ENCODE data around the gene NUP98. TPM values are rescaled to one million over a fixed set of nuclear protein-coding genes. Genes with fewer than 3 reads are reported as not detected.

Gene NUP98
- polyA plus RNA-seq, 1 of the 3 experiments (the other 2 are of a cell fraction), result 56.4 TPM

DNA sequence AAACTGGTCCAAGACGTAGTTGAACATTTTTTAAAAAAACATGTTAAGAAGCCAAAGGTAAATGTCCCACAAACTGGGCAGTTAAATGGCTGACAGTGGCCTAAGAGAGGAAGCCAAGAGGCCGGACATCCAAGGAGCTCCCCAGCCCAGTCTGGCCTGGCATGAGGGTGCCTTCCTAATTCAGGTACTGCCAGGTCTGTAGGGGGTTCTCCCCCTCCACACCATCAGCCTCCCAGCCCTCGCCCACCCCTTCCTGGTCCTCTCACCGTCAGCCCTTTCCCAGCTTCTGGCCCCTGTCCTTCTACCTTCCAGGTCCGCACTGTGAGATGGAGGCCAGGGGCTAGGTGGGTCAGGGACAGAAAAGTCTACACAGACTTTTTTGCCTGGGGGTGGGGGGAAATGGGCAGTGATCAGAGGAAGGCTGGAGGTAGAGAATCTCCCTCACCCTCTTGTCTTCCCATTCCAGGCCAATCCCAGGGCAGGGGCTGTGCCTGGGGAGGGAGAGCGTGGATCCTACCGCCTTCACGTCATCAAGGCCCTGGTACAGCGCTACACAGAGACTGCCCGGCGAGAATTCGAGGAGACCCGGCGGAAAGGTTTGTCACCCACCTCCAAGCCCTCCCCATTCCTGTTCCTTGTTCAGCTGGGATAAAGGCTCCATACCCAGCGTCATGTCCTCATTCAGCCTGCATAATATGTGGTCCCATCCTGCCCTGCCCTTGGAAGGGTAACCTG lies 161.5 kb downstream of the NUP98 start (continued):
- TF ChIP-seq, protein P1, sequence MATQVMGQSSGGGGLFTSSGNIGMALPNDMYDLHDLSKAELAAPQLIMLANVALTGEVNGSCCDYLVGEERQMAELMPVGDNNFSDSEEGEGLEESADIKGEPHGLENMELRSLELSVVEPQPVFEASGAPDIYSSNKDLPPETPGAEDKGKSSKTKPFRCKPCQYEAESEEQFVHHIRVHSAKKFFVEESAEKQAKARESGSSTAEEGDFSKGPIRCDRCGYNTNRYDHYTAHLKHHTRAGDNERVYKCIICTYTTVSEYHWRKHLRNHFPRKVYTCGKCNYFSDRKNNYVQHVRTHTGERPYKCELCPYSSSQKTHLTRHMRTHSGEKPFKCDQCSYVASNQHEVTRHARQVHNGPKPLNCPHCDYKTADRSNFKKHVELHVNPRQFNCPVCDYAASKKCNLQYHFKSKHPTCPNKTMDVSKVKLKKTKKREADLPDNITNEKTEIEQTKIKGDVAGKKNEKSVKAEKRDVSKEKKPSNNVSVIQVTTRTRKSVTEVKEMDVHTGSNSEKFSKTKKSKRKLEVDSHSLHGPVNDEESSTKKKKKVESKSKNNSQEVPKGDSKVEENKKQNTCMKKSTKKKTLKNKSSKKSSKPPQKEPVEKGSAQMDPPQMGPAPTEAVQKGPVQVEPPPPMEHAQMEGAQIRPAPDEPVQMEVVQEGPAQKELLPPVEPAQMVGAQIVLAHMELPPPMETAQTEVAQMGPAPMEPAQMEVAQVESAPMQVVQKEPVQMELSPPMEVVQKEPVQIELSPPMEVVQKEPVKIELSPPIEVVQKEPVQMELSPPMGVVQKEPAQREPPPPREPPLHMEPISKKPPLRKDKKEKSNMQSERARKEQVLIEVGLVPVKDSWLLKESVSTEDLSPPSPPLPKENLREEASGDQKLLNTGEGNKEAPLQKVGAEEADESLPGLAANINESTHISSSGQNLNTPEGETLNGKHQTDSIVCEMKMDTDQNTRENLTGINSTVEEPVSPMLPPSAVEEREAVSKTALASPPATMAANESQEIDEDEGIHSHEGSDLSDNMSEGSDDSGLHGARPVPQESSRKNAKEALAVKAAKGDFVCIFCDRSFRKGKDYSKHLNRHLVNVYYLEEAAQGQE (IDR thresholded peaks at IDR 0.05; ENCODE audit: low read depth, low read length), result no peak

DNA sequence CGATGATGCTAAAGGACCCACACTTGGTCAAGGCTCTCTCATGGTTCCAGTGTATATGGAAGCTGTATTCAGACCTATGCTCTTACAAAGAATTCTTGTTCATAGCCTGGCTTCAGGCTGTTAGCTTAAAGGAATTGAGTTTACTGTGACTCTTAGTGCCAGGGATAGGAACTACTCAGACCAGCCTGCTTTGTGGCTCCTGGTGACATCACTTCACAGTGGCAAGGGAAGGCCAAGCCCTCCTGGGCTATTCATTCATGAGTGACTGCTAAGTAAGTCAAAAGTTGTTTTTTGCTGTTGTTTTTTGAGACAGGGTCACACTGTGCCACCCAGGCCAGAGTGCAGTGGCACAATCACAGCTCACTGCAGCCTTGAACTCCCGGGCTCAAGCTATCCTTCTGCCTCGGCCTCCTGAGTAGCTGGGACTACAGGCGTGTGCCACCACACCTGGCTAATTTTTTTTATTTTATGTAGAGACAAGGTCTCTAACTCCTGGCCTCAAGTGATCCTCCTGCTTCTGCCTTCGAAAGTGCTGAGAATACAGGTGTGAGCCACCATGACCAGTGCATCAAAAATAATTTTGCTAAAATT lies 165.2 kb downstream of the NUP98 start:
- POLR2A ChIA-PET, result no interaction called here
- no peak for DNase-seq
- Histone ChIP-seq H2AFZ (ENCODE audit: low read depth) (no peak overlapping the region), H4K20me1 (ENCODE audit: insufficient read depth) (no peaks in the 10 kb centered on the region), H3K79me2 (ENCODE audit: insufficient read depth) (no peaks in the 10 kb centered on the region), H3K4me2 (no peak overlapping the region), H3K4me3 (ENCODE audit: low read depth in 2 of 2, low read length in 1 of 2) (no peak overlapping the region), H3K9me2 (no peaks in the 10 kb centered on the region), H3K27ac (ENCODE audit: low read depth in 2 of 2, low read length in 1 of 2) (no peak overlapping the region), H3K36me3 (replicated peaks in 1 of 2; ENCODE audit: control insufficient read depth in 1 of 2, insufficient read depth in 2 of 2, low read length in 1 of 2) (no peaks in the 10 kb centered on the region), H3F3A (replicated peaks; ENCODE audit: insufficient read depth) (no peaks in the 10 kb centered on the region), H3K9me3 (no peaks in the 10 kb centered on the region), H3K4me1 (ENCODE audit: control insufficient read depth in 1 of 2, insufficient read depth in 2 of 2, low read depth in 1 of 2, low read length in 1 of 2) (no peaks in the 10 kb centered on the region), H3K27me3 (ENCODE audit: insufficient read depth) (no peaks in the 10 kb centered on the region), H3K9ac (no peak overlapping the region)
- WGBS (ENCODE audit: low lambda C conversion rate), result 51% methylated on average over 5 of the region's 5 CpGs
- TF ChIP-seq, protein P2, sequence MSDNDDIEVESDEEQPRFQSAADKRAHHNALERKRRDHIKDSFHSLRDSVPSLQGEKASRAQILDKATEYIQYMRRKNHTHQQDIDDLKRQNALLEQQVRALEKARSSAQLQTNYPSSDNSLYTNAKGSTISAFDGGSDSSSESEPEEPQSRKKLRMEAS (IDR thresholded peaks at IDR 0.05; ENCODE audit: low read depth), result no peak
- CTCF ChIA-PET, result interaction anchor here (0.9 to 2.1 kb wide), 2 partner anchors 18 to 22 kb away, joined by 3 to 9 read pairs; no protein-coding TSS in a partner anchor

DNA sequence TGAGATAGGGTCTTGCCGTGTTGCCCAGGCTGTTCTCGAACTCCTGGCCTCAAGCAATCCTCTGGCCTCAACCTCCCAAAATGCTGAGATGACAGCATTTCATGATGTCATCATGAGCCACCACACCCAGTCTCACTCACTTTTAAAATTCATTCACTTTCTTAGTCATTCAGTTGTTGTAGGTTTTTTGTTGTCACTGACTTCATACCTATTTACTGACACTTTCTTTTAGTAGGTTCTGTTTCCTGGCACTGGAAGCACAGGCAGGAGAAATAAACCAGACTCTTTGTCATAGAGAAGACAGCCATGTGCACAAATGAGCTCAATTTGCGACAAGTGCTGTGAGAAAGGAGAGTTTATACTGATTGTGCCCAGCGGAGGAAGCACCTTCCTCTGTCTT lies 166.0 kb downstream of the NUP98 start:
- Histone ChIP-seq H3K4me1 (ENCODE audit: control insufficient read depth in 1 of 2, insufficient read depth in 2 of 2, low read depth in 1 of 2, low read length in 1 of 2) (no peaks in the 10 kb centered on the region), H3K4me2 (no peak overlapping the region), H3K27me3 (ENCODE audit: insufficient read depth) (no peaks in the 10 kb centered on the region), H3K36me3 (replicated peaks in 1 of 2; ENCODE audit: control insufficient read depth in 1 of 2, insufficient read depth in 2 of 2, low read length in 1 of 2) (no peaks in the 10 kb centered on the region), H3K27ac (ENCODE audit: low read depth in 2 of 2, low read length in 1 of 2) (no peak overlapping the region), H3K9me2 (no peaks in the 10 kb centered on the region), H4K20me1 (ENCODE audit: insufficient read depth) (no peaks in the 10 kb centered on the region), H2AFZ (ENCODE audit: low read depth) (no peak overlapping the region), H3K79me2 (ENCODE audit: insufficient read depth) (no peaks in the 10 kb centered on the region), H3K9ac (no peak overlapping the region), H3K9me3 (no peaks in the 10 kb centered on the region), H3K4me3 (ENCODE audit: low read depth in 2 of 2, low read length in 1 of 2) (no peak overlapping the region), H3F3A (replicated peaks; ENCODE audit: insufficient read depth) (no peaks in the 10 kb centered on the region)
- ChIA-PET POLR2A (no interaction called here), CTCF (interaction anchor here (0.9 kb wide), 1 partner anchor 17 kb away, joined by 3 read pairs; no protein-coding TSS in a partner anchor)
- TF ChIP-seq RFX5 (IDR thresholded peaks at IDR 0.05; ENCODE audit: low read length) (no peak), JUND (IDR thresholded peaks at IDR 0.05) (no peak), TEAD4 (IDR thresholded peaks at IDR 0.05; ENCODE audit: borderline replicate concordance, insufficient read depth) (no peak)
- WGBS (ENCODE audit: low lambda C conversion rate), result 87% methylated on average over 4 of the region's 4 CpGs
- no peak for DNase-seq

Measured in SK-N-SH (cell line).